ENCODE data around the gene SYNGR2.

SYNGR2 gene, protein sequence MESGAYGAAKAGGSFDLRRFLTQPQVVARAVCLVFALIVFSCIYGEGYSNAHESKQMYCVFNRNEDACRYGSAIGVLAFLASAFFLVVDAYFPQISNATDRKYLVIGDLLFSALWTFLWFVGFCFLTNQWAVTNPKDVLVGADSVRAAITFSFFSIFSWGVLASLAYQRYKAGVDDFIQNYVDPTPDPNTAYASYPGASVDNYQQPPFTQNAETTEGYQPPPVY

DNA sequence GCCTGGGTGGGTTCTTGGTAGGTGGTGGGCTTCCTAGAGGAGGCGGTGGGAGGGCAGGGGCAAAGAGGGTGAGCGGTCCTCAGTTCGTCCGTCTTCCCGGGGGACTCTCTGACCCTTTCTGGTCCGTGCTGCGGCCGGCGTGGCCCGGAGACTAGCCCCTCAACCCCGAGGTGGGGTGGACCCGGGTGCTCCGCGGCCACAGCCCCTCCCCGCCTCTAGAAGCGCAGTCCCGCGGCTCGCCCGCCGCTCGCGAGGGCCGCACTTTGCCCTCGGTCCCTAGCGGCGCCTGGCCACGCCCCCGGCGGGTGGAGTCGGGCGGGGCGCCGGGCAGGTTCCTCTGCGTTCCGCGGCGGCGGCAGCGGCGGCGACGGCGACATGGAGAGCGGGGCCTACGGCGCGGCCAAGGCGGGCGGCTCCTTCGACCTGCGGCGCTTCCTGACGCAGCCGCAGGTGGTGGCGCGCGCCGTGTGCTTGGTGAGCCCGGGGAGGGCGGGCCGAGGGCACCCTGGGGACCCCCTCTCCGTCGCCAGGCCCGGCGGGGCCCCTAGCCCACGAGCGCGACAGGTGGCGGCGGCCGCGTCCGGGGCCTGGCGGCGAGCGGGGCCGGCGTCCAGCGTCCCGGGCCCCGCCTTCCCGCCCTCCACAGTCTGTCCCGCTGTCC, at the start of gene SYNGR2:
TSS of gene SYNGR2 (plus strand) at position 340 of the 661 bp plus-strand sequence. CDS start at position 376, 36 bp downstream.
- peak; percentile 94 for DNase-seq

- no peak for DNase-seq
These were observed 49.6 kb upstream of the SYNGR2 start for GRCh38 chr17:78118801-78119241.

- no peak for DNase-seq
These were observed 47.8 kb upstream of the SYNGR2 start for GRCh38 chr17:78120537-78120936.

DNA sequence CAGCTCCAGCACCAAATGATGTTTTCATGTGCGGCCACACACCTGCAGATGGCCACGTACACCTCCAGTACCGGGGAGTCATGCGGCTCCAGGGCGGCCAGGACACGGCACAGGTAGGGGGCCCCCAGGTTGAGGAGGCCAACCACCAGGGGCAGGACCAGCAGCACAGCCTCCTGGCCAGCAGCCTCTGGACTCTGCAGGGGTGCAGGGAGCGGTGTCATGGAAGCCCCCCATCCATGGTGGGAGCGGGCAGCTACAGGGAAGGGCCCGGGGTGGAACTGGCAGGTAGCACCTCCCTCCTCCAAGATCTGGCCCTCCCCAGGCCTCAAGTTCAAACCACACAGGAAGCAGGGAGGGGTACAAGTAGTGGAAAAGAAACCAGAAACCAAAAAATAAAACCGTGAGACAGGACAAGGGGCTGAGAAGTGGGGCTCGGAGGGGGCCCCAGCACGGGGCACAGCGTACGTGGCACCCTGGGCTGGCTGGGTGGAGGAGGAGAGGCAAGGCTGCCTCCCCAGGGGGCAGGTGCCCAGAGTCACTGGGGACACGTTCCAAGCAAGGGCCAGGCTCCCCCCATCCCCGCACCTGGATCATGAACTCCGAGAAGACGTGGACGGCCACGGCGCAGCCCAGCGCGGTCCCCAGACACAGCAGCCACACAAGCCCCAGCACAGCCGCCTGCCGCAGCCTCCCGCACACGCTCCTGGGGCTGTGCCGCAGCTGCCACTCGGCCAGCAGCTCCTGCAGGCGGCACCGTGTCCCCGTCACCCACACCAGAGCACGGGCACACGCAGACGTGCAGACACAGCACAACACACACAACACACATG, 47.2 kb upstream of the SYNGR2 start:
- DNase-seq, result no peak

DNA sequence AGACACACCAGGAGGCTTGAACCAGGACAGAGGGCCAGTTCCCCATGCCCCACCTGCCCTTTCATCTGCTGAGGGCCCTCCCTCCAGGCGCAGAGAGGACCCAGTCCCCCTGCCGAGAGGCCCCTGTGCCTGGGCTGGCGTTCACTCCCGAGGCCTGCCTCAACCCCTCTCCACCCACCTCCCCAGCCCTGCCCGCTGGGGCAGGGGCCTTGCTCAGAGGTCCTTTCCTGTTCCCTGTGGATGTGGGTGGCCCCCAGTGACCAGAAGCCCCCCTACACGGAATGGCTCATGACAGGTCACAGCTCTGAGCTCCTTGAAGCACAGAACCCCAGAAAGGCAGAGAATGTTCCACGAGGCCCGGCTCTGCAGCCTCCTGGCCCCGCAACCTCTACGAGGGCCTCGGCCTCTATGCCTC, 46.6 kb upstream of the SYNGR2 start:
- DNase-seq, result no peak

- no peak for DNase-seq
These were observed 46.0 kb upstream of the SYNGR2 start for GRCh38 chr17:78122216-78122930.

- DNase-seq, result no peak
These were observed 45.5 kb upstream of the SYNGR2 start for GRCh38 chr17:78122931-78123249.

GRCh38 chr17:78123258-78123929, 45.0 kb upstream of the SYNGR2 start:
- no peak for DNase-seq

DNA sequence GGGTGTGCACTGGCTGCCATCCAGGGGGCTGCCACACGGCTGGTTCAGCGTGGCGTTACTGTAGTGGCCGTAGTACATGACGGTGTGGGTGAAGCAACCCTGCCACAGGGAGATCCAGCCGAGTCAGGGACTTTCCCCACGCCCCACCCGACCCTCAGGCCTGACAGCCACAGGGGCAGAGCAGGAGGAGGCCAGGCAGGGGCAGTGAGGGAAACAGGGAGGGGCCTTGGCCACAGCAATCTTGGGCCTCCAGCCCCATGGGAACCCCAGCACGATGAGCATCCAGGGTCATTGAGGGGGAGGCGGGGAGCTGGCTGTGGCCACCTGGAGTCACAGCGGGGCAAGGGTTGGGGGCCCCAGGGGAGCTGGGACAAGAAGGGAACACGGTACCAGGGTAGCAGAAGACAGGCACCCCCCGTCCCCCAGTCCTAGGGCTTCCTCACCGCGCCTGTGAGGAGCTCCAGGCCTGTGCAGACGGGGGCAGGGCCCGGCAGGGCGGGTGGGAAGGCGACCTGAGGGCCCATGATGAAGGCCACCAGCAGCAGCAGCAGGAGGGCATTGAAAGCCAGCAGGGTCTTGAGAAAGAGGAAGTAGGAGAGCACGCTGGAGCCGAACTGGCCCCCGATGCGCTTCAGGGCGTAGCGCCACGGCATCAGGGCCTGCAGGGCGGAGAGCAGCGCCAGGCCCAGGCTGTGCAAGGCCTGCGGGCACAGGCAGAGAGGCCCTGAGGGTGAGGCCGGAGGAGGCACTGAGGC, 44.1 kb upstream of the SYNGR2 start:
- peak; percentile 70 for DNase-seq

GRCh38 chr17:78124836-78125137, 43.6 kb upstream of the SYNGR2 start:
- DNase-seq, result no peak

DNA sequence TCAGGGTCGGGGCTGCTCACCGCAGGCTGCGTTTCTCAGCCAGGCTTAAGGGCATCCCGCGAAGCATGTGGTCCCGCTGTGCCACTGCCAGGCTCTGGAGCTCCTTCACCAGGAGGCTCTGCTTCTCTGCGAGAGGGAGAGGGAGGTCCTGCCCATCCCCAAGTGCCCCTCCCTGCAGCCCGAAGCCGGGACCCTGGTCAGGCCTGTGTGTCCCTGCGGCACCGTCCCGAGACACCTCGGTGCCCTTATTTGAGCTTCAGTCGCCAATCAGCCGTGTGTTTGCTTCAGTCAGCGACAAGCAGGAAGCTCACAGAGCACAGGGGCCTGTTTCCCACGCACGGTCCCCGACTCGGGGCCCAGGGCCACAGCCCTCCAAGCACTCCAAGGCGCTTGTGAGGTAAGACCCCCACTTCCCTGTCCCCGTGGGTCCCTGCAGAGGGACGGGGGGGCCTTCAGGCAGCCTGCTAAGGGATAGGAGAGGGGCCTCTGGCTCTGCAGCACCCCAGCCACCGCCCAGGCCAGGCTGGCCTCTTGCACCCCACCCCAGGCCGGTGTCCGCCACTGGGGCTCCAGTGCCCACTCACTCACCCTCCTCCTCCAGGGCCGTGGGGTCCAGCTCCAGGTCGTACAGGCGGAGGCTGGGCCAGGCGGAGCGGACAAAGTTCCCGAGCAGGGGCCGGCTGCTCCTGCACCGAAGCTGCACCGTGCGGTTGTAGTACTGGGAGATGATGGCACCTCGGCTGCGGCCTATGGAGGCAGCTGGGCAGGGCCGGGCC, 43.1 kb upstream of the SYNGR2 start:
- no peak for DNase-seq

DNA sequence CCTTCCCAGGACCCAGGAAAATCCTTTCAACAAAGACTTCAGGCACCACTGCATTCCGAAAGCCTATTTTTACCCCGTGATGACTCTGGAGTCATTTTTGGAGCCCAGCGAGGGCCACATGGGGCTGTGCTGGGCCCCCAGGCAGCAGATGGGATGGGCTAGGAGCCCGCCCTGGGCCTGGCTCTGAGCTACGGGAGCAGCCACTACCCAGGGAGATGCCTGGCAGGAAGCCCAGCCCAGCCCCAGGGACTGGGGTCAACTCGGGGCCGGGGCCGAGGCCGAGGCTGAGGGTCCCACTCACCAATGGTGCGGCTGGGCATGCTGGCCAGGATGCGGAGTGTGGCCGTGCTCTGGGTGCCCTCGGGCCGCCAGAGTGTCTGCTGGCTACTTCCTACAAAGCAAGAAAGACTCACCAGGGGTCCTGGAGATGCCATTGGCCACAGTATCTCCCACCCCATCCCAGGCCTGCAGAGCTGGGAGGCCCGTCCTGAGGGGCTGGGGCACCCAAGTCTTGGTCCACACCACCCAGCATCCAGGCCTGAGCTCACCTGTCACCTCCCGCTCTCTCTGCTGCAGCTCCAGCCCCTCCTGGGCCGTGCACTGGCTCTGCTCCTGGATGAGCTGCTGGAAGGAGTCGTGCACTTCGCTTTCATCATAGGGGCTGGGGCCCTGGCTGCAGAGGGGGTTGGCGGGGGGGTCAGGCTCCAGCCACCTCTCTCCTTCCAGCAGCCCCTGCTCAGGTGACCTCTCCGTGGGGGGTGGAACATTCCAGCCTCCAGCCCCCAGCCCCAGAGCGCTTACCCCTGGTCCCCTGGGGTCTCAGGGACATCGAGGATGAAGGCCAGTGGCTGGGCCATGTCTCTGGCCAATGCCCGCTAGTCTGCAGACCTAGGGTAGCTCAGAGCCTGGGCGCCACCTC, 42.1 kb upstream of the SYNGR2 start:
- DNase-seq, result no peak

GRCh38 chr17:78126895-78127238, 41.5 kb upstream of the SYNGR2 start:
- DNase-seq, result no peak

DNA sequence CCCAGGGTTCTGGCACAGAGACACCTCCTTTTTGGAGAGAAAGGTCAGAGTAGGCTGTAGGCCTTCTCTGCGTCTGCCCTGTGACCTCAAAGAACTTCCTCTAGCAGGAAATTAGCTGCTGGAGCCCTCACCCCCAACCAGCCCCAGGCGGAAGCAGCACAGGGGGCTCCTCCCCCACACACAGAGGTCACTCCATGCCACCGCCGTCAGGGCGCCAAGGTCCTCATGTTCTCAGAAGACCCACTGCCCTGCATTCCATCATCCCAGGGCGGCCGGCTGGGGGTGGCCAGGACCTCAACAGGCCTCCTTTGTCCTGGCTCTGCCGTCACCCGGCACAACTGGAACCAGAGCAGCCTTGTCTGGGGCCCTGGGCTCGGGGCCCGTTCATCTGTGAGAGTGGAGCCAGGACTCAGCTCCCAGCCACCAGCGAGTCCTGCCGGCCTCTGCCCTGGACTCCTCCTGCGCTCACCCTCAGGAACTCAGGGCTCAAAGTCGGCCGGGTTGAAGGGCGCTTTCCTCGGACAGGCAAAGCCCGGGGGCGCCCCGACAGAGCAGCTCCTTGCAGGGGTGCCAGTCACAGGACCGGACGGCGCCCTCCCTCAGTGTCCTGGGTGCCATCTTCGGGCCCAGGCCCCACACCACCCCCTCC, 41.0 kb upstream of the SYNGR2 start:
- peak; percentile 83 for DNase-seq

DNA sequence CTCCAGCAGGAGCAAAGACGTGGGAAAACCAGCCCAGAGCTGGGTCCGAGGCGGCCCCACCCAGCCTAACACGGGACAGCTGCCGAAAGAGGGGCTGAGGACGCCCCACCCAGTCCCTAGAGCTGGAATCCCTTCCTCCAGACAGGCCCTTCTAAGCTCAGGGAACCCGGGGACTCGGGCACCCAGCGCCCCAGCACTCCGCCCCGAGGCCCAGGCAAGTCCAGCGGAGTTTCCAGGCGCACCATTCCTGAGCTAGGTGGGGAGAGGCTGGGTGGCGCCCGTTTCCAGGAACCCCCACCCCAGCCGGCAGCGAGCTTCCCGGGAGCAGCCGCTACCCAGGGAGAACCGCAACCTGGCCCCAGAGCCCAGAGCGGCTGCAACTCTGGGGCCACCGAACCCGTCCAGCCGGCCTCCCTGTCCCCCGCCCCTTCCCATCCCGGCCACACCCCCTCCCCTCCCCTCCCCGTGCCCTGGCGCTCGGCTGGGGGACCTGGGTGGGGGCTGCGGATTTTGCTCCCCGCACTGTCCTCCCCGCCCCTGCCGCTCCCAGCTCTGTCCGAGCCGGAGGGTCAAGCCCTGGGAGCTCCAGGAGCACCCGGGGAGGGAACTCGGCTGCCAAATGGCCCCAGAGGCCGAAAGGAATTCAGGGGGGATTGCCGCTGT, 40.4 kb upstream of the SYNGR2 start:
- DNase-seq, result no peak

DNA sequence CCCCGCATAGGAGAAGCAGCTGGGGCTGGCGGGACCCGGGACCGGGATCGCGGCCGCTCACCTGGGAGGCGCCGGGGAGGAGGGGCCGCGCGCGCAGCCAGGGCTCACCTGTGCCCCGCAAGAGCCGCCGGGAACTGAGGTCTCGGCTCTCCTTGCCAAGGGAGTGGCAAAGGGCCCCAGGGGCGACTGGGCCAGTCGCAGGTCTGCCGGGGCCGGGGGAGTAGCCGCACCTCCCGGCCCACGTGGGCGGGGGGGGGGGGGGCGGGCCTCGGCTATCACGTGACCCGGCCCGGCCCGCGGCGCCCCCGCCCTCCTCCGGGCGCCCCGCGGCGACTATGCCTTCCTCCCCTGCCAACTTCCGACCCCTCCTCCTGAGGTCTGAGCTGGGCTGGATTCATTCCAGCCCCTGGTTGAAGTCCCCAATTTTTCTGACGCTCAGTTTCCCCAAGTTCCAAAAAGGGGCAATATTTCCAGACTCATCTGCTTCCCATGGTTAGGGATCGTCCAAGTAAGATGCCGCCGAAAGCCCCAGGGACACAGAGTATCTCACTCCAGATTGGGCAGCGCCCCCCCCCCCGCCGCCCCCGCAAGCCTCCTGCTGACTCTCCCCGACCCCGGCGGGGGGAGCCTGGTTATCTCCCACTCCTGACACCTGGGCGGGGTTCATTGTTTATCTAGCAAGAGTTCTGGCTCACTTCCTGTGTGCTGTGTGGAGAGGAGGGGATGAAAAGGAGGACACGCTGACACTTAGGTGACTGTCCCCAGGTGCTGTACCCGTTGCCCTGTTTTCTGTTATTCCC, 39.6 kb upstream of the SYNGR2 start, which contains the start of gene TMC6:
TSS of gene TMC6 (minus strand) at position 205 of the 800 bp plus-strand sequence. CDS start 1,923 bp downstream, outside the sequence.
- DNase-seq, result peak; percentile 58

DNA sequence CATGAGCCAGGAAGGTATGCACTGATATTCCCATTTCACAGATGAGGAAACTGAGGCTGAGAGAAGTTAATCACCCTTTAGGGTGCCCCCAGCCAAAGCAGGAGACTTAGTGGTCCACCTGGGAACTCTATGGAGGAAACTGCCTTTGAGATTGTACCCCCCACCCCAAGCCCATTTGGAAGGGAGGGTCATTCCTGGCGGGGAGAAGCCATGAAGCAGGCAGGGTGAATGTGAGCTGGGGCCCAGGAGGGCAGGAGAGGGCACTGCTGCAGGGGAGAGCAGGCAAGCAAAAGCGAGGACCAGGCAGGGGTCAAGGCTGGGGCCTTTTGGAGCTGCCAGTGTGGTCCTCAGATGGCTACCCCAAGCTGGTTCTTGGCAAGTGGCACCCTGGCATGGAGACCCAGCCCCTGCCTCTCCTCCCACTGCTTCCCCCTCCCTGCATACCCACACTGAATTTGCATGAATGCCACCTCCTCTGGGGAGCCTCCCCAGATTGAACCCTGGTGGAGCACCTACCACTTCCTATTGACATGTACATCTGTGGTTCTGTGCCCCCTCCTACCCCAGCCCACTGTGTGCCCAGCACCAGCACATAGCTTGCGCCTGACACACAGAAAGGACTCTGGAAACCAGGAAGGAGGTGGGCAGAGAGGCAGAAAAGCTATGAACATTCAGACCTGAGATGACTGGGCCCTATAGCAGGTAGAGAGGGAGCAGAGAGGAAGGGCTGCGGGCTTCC, 38.9 kb upstream of the SYNGR2 start:
- DNase-seq, result no peak

DNA sequence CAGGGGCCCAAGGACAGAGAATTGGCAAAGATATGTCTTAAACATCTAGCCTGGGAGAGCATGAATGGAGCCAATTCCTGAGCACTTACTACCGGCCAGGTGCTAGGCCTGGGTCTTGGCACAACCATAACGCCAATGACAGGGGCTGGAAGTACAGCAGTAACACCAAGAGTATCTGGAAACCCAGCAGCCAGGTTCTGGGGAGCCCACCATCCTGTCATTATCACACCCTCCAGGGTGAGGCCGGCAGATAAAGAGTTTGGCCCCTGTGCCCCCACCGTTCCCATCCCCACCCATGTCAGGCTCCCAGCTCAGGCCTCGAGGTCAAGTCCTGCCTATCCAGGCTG, 38.3 kb upstream of the SYNGR2 start:
- no peak for DNase-seq

All from suppressor macrophage treated with lipopolysaccharide for 4 hours (primary cell).